Smooth muscle cell (in vitro differentiated cells): ENCODE measurements around the gene SRRM4. TPM values are rescaled to one million over a fixed set of nuclear protein-coding genes. Genes with fewer than 3 reads are reported as not detected.

Source experiments
- DNase-seq: peaks from one replicate; lab custom pipeline; 2025; ENCODE audit not compliant: unreplicated experiment; lab: John Stamatoyannopoulos, UW
- H2AFZ ChIP-seq: fragments of 200-600 bp; sonication (generic); 2 replicates; pipeline ENCODE4 v1.6.0; 2016; ENCODE audit warnings: antibody characterized with exemption, low read depth, mild to moderate bottlenecking
- H3F3A ChIP-seq: fragments of 200-600 bp; sonication (generic); 2 replicates; pipeline ENCODE4 v1.6.0; 2017; ENCODE audit warnings: antibody characterized with exemption, low read depth
- H3K27ac ChIP-seq: fragments of 200-600 bp; sonication (generic); 2 replicates; pipeline ENCODE4 v1.5.1; 2016; ENCODE audit warnings: low read depth, mild to moderate bottlenecking
- H3K27me3 ChIP-seq: fragments of 200-600 bp; sonication (generic); 2 replicates; pipeline ENCODE4 v1.6.1; 2016; ENCODE audit warnings: low read depth, mild to moderate bottlenecking
- H3K36me3 ChIP-seq: fragments of 200-600 bp; sonication (generic); 2 replicates; pipeline ENCODE4 v1.5.1; 2016; ENCODE audit warnings: low read depth
- H3K4me1 ChIP-seq: fragments of 200-600 bp; sonication (generic); 2 replicates; pipeline ENCODE4 v1.5.1; 2016; ENCODE audit warnings: low read depth
- H3K4me2 ChIP-seq: fragments of 200-600 bp; sonication (generic); 2 replicates; pipeline ENCODE4 v1.6.0; 2016; ENCODE audit warnings: mild to moderate bottlenecking
- H3K4me3 ChIP-seq: fragments of 200-600 bp; sonication (generic); 2 replicates; pipeline ENCODE4 v1.5.1; 2016; ENCODE audit warnings: mild to moderate bottlenecking
- H3K79me2 ChIP-seq: fragments of 200-600 bp; sonication (generic); 2 replicates; pipeline ENCODE4 v1.6.0; 2016; ENCODE audit warnings: low read depth, mild to moderate bottlenecking
- H3K9ac ChIP-seq: fragments of 200-600 bp; sonication (generic); 2 replicates; pipeline ENCODE4 v1.6.0; 2016; ENCODE audit warnings: low read depth
- H3K9me3 ChIP-seq: fragments of 200-600 bp; sonication (generic); replicated peaks from 2 replicates; pipeline ENCODE4 v1.5.1; 2016; ENCODE audit warnings: low read depth
- H4K20me1 ChIP-seq: fragments of 200-600 bp; sonication (generic); 2 replicates; pipeline ENCODE4 v1.6.0; 2016; ENCODE audit warnings: low read depth
- WGBS: methylation state at CpG from one replicate; pipeline ENCODE4 v1.1.7; 2016; ENCODE audit warnings: low lambda C conversion rate; 5-methylcytosine and 5-hydroxymethylcytosine counted together
- polyA plus RNA-seq: library from polyadenylated mRNA; unstranded; fragments of >200 nt; fragmentation: Nextera tagmentation; extraction: Ambion mirVana; gene quantifications from 2 replicates; pipeline ENCODE4 v1.2.1, GENCODE V29; 2016
- total RNA-seq: library from RNA; depleted of rRNA; stranded (reverse); fragments of >200 nt; gene quantifications from 2 replicates; pipeline ENCODE4 v1.2.3, GENCODE V29; 2014
- TF ChIP-seq, protein P1 (sequence below): fragments of 200-600 bp; sonication (generic); IDR thresholded peaks from 2 replicates; pipeline ENCODE4 v1.5.1; 2017; ENCODE audit warnings: borderline replicate concordance, mild to moderate bottlenecking, antibody characterized with exemption; ENCODE audit not compliant: insufficient read depth, poor library complexity, severe bottlenecking

SRRM4 gene
- total and polyA plus RNA-seq, 2 experiments from 2014 or later, result 0.04 TPM; not detected in 1

DNA sequence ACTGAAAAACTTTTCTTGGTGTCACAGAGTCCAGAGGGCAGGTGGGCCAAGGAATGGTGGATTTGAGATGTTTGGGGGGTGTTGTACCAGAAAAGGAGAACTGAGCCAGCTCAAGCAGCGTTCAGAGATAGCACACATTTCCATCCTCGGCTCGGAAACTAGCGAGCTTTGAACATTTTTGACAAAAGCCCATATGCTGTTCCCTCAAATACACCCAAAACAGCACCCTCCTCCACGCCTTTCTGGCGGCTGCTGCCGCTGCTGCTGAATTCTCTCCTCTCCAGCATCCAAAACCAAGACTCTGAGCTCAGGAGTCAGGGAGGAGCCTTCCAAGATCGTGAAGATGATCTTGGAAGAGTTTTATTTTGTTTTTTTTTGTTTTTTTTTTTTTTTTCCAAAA, 961 bp downstream of the SRRM4 start:
- H3K79me2 ChIP-seq, result no peaks in the 10 kb centered on the region

DNA sequence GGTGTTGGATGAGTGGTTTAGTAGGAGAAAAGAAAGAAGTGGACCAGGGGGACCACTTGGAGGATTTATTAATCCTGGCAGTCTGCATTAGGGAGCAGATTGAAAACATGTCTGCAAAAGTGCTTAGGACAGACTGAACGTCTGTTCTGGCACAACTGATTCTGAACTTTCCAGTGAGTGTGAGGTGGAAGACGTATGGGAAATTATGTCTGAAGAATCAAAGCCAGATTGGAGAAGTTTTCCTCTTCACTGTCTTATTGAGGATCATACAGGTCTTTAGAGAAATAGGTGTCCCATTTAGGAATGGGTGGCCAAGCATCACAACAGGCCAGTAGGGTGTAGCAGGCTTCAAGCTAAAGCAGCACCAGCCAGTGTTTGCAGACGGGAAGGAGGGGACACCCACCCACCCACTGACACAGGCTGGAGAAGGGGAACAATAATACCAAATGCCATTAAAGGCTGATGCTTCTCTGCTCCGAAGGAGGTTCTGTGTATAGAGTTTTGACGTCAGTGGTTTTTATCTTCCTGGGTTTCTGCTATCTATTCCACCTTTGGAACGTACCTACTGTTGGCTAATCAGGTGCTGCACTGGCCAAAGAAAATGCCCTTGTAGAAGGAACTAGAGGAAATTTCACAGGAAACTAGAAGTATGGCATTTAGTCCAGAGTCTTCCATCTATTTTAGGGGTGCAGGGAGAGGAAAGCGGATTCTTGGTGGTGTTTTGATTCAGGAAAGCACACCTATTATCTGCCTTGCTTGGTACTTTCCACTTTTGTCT, 1.8 kb downstream of the SRRM4 start:
- no peak for DNase-seq
- Histone ChIP-seq H3K4me2 (no peak overlapping the region), H3K36me3 (no peaks in the 10 kb centered on the region), H3K9me3 (no peaks in the 10 kb centered on the region), H4K20me1 (no peaks in the 10 kb centered on the region), H2AFZ (no peak overlapping the region), H3F3A (no peaks in the 10 kb centered on the region), H3K9ac (no peak overlapping the region), H3K27ac (no peak overlapping the region), H3K79me2 (no peaks in the 10 kb centered on the region), H3K27me3 (peaks cover 66% of the 10 kb centered on the region), H3K4me3 (no peak overlapping the region), H3K4me1 (no peaks in the 10 kb centered on the region)
- TF ChIP-seq, protein P1, sequence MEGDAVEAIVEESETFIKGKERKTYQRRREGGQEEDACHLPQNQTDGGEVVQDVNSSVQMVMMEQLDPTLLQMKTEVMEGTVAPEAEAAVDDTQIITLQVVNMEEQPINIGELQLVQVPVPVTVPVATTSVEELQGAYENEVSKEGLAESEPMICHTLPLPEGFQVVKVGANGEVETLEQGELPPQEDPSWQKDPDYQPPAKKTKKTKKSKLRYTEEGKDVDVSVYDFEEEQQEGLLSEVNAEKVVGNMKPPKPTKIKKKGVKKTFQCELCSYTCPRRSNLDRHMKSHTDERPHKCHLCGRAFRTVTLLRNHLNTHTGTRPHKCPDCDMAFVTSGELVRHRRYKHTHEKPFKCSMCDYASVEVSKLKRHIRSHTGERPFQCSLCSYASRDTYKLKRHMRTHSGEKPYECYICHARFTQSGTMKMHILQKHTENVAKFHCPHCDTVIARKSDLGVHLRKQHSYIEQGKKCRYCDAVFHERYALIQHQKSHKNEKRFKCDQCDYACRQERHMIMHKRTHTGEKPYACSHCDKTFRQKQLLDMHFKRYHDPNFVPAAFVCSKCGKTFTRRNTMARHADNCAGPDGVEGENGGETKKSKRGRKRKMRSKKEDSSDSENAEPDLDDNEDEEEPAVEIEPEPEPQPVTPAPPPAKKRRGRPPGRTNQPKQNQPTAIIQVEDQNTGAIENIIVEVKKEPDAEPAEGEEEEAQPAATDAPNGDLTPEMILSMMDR, result no peak
- 66% methylated on average over 7 of the region's 7 CpGs for WGBS

More for the DNA sequence above, 961 bp downstream of the SRRM4 start:
- TF ChIP-seq, protein P1, result no peak
- H3F3A ChIP-seq, result no peaks in the 10 kb centered on the region
- H3K9ac ChIP-seq, result no peak overlapping the region
- 49% methylated on average over 8 of the region's 8 CpGs for WGBS
- H3K27ac ChIP-seq, result no peak overlapping the region
- H3K27me3 ChIP-seq, result peaks cover 74% of the 10 kb centered on the region
- no peaks in the 10 kb centered on the region for H3K9me3 ChIP-seq
- no peak overlapping the region for H3K4me2 ChIP-seq
- H3K4me3 ChIP-seq, result no peak overlapping the region
- no peaks in the 10 kb centered on the region for H3K4me1 ChIP-seq
- H3K36me3 ChIP-seq, result no peaks in the 10 kb centered on the region
- H2AFZ ChIP-seq, result no peak overlapping the region
- no peak for DNase-seq
- H4K20me1 ChIP-seq, result no peaks in the 10 kb centered on the region

DNA sequence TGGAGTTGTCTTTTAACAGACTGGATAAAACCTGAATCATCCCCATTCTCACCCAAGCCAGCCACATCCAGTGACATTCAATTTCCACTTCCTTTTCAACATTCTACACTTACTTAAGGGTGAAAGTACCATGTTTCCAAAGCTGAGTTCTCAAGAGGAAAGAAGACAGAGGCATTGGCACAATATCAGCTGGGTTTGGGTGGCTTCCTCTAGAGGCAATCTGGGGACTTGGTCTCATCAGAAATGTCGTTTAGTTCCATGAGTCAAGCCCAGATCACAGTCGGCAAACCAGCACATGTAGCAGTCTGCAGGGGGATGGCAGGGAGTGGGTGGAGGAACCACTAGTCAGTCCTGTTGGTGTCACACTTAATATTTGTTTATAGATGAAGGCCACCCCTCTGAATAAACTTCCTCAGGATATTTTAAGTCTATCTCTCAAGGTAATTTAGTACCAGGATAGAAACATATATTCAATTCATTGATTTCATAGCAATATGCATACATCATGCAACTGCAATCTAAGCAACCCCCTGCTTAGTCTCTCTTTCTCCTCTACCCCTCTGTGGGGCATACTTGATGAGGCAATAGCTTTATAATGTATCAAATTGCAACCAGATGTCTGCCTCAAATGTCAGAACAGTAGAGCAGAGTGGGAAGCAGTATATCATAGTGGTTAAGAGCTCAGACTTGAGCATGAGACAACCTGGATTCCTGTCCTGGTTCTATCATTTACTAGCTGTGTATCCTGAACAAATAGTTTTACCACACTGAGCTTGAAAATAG, 3.0 kb downstream of the SRRM4 start:
- Histone ChIP-seq H3K36me3 (no peaks in the 10 kb centered on the region), H3K4me3 (no peak overlapping the region), H2AFZ (no peak overlapping the region), H3F3A (no peaks in the 10 kb centered on the region), H3K4me1 (no peaks in the 10 kb centered on the region), H4K20me1 (no peaks in the 10 kb centered on the region), H3K9ac (no peak overlapping the region), H3K27ac (no peak overlapping the region), H3K4me2 (no peak overlapping the region), H3K9me3 (no peaks in the 10 kb centered on the region), H3K27me3 (peaks cover 64% of the 10 kb centered on the region), H3K79me2 (no peaks in the 10 kb centered on the region)
- no peak for DNase-seq
- WGBS, result 35% methylated on average over 2 of the region's 2 CpGs
- TF ChIP-seq, protein P1, result no peak
